ENCODE results near the gene METTL24.

Gene METTL24

DNA sequence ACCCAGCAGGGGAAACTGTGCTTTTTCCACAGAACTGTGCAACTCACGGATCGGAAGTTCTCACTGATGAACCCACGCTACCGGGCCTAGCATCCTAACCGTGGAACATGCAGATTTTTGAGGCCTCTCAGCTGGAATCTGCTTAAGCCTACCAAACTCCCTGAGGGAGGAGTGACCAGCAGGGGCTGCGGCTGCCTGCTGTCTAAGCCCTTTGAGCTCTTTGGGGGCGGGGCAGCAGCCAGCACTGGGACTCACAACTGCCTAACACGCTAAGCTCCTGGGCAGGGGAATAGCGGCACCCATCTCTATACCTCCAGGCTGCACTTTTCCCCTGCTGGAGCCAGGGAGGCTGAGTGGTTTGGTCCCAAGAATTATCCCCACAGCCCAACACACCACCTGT lies 20.4 kb upstream of the METTL24 start:
- no peak overlapping the region for H3K27ac ChIP-seq
- no peak for DNase-seq (ENCODE audit: low spot score)
- no peak for TF ChIP-seq CTCF (IDR thresholded peaks at IDR 0.05)
- H3K4me3 ChIP-seq = no peak overlapping the region

DNA sequence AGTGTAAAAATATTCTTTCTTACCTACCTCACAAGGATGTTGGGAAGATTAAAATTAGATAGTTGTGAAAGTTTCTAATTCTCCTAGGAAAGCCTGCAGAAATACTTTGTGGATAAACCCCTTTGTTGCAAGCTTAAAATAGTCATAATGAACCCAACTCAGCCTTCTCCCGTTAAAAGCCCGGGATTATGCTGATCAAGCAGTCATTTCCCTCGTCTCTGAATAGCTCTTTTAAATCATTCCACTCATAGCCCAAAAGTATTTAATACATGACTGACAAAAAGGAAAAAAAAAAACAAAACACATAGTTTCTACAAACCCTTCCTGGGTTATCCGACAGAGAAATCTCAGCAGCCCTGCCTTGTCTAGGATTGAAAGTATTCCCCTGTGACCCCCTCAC lies 10.9 kb upstream of the METTL24 start:
- Histone ChIP-seq H3K4me3 (no peak overlapping the region), H3K27ac (no peak overlapping the region)
- no peak for DNase-seq (ENCODE audit: low spot score)
- TF ChIP-seq CTCF (IDR thresholded peaks at IDR 0.05) = no peak

GRCh38 chr6:110368284-110368683 lies 10.1 kb upstream of the METTL24 start:
- TF ChIP-seq CTCF (IDR thresholded peaks at IDR 0.05) = no peak
- DNase-seq (ENCODE audit: low spot score) = no peak
- Histone ChIP-seq H3K4me3 (no peak overlapping the region), H3K27ac (no peak overlapping the region)

GRCh38 chr6:110367825-110368224 lies 9.7 kb upstream of the METTL24 start:
- Histone ChIP-seq H3K4me3 (no peak overlapping the region), H3K27ac (no peak overlapping the region)
- no peak for DNase-seq (ENCODE audit: low spot score)
- TF ChIP-seq CTCF (IDR thresholded peaks at IDR 0.05) = no peak

GRCh38 chr6:110366975-110367374 lies 8.8 kb upstream of the METTL24 start:
- Histone ChIP-seq H3K27ac (no peak overlapping the region), H3K4me3 (no peak overlapping the region)
- DNase-seq (ENCODE audit: low spot score) = no peak
- TF ChIP-seq CTCF (IDR thresholded peaks at IDR 0.05) = no peak

DNA sequence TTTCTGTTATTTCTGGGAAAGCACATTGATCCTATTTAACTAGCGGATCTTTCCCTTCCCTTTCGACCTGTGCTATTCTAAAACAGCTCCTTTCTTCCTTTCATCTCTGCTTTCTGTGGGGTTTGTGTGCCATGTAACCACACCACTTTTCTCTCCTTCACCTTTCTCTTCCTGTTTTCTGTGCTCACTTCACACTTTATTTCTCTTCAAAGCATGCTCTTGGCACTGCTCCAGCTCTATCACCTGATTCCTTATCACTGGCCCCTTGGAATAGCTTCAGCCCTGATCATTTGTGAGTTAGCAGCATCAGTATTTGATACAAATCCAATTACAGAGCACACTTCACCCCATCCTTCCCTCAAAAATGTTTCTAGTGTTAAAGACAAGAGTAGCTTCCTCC lies 8.1 kb upstream of the METTL24 start:
- no peak for TF ChIP-seq CTCF (IDR thresholded peaks at IDR 0.05)
- H3K4me3 ChIP-seq = no peak overlapping the region
- no peak overlapping the region for H3K27ac ChIP-seq
- no peak for DNase-seq (ENCODE audit: low spot score)

DNA sequence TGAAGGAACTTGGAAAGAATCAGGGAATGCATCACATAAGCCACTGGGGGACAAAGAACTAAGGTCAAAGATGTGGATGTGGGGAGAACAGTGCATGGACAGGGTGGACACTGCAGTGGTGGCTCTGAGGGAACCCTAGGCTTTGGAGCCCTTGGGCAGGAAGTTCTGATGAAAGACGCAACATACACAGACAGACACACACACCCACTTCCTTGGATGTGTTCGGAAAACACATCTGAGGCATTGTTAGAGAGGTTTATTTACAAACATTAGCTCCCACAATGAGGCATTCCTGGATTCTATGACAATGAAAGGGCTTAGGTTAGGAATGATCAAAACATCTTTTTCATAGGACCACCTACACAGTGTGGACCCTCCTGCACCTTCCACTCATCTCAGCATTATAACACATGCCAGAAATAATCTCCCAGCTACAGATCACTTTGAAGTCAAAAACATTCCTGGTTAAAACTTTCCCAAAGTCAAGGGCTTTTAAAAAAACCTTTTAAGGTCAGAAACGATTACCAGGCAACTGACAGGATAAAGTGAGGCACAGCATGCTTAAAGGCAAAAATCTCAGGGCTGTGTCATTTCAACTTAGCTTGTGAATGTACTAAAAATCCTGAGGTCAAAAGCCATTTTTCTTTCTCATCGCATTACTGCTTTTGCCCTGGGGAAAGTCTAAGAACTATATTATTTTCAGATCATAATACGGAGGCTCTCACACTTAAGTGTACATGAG lies 6.4 kb upstream of the METTL24 start:
- Histone ChIP-seq H3K27ac (peak overlapping the region; percentile 55 to 88), H3K4me3 (no peak overlapping the region)
- DNase-seq (ENCODE audit: low spot score) = no peak
- TF ChIP-seq CTCF (IDR thresholded peaks at IDR 0.05) = no peak

Data from coronary artery (tissue), 2 donors.